HepG2 (cell line): Measurements from ENCODE around the gene FCER1G.

Source experiments
- CBFB ChIP-seq: sonication (generic); formaldehyde crosslinking; IDR thresholded peaks from 2 replicates; pipeline ENCODE4 v1.4.0; 2020; ENCODE audit warnings: missing genetic modification reagents
- MEIS1 ChIP-seq: sonication (generic); formaldehyde crosslinking; IDR thresholded peaks from 2 replicates; pipeline ENCODE4 v1.9.0; 2021; ENCODE audit warnings: mild to moderate bottlenecking, missing genetic modification reagents, moderate library complexity, borderline replicate concordance
- NR1H2 ChIP-seq: sonication (generic); formaldehyde crosslinking; IDR thresholded peaks from 2 replicates; pipeline ENCODE4 v1.8.1; 2022; ENCODE audit warnings: low read depth, missing genetic modification reagents, borderline replicate concordance
- POLR2AphosphoS5 ChIP-seq: IDR thresholded peaks from 2 replicates; pipeline ENCODE4 v1.6.1; 2012; ENCODE audit warnings: low read depth, low read length
- SIX4 ChIP-seq: sonication (generic); formaldehyde crosslinking; IDR thresholded peaks from 2 replicates; pipeline ENCODE4 v1.4.0; 2020; ENCODE audit warnings: missing genetic modification reagents
- TCF7 ChIP-seq: sonication (generic); IDR thresholded peaks from 2 replicates; pipeline ENCODE4 v1.6.1; 2016; ENCODE audit warnings: antibody characterized with exemption, low read depth
- USF2 ChIP-seq, 2 experiments: sonication (generic) in 1 of 2; formaldehyde crosslinking in 1 of 2; IDR thresholded peaks; 2 replicates each; pipeline versions ENCODE4 v1.5.1 to v1.6.1; 2011 to 2020; ENCODE audit warnings: borderline replicate concordance in 1 of 2, low read depth in 1 of 2, low read length in 1 of 2, mild to moderate bottlenecking in 1 of 2, missing genetic modification reagents in 1 of 2, moderate library complexity in 1 of 2
- ZKSCAN1 ChIP-seq: fragments of 150-350 bp; IDR thresholded peaks from 2 replicates; pipeline ENCODE4 v1.6.1; 2014; ENCODE audit warnings: low read length
- ZNF446 ChIP-seq: sonication (generic); formaldehyde crosslinking; IDR thresholded peaks from 2 replicates; pipeline ENCODE4 v1.5.0; 2020; ENCODE audit warnings: mild to moderate bottlenecking, missing genetic modification reagents
- ZNF709 ChIP-seq: sonication (generic); formaldehyde crosslinking; IDR thresholded peaks from 2 replicates; pipeline ENCODE4 v1.5.0; 2020; ENCODE audit warnings: mild to moderate bottlenecking, missing genetic modification reagents
- TF ChIP-seq, protein P1 (sequence below): sonication (generic); formaldehyde crosslinking; IDR thresholded peaks from 2 replicates; pipeline ENCODE4 v1.5.0; 2020; ENCODE audit warnings: mild to moderate bottlenecking, missing genetic modification reagents, moderate library complexity

DNA sequence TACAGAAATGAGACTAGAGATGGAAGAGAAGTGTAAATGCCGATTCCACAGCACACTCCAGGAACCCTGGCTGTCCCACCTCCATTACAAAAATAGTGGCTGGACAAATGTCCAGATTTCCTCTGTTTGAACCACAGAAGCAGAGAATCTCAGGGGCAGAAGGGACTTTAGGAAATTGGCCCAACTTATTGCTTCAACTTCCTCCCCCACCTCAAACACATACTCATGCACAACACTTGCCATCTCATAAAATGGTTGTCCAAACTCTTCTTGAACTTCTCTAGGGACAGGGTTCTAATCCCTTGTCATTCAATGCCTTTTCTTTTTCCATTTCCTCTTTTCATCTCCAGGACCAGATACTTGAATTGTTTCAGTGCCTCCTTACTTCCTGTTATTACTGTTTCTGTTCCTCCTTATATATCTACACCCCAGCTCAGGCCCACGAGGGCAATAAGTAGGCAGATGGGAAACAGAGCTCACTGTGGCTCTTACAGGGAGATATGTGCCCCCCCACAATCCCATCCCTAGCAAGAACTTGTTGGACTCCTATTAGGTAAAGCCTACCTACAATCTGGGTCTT lies 29.3 kb upstream of the FCER1G start:
- TF ChIP-seq ZNF446 (CRISPR knock-in tag) = no peak
- no peak for TF ChIP-seq NR1H2
- TF ChIP-seq POLR2AphosphoS5 = no peak
- TF ChIP-seq, protein P1, sequence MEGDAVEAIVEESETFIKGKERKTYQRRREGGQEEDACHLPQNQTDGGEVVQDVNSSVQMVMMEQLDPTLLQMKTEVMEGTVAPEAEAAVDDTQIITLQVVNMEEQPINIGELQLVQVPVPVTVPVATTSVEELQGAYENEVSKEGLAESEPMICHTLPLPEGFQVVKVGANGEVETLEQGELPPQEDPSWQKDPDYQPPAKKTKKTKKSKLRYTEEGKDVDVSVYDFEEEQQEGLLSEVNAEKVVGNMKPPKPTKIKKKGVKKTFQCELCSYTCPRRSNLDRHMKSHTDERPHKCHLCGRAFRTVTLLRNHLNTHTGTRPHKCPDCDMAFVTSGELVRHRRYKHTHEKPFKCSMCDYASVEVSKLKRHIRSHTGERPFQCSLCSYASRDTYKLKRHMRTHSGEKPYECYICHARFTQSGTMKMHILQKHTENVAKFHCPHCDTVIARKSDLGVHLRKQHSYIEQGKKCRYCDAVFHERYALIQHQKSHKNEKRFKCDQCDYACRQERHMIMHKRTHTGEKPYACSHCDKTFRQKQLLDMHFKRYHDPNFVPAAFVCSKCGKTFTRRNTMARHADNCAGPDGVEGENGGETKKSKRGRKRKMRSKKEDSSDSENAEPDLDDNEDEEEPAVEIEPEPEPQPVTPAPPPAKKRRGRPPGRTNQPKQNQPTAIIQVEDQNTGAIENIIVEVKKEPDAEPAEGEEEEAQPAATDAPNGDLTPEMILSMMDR (CRISPR knock-in tag) = no peak
- TF ChIP-seq TCF7 = no peak
- TF ChIP-seq ZKSCAN1 = no peak
- TF ChIP-seq CBFB (CRISPR knock-in tag) = no peak
- no peak for TF ChIP-seq MEIS1
- TF ChIP-seq SIX4 (CRISPR knock-in tag) = no peak
- no peak for TF ChIP-seq ZNF709
- TF ChIP-seq USF2 (IDR thresholded peaks at IDR 0.05; ENCODE audit: low read depth, low read length) = no peak
- TF ChIP-seq USF2 (CRISPR knock-in tag; IDR thresholded peaks at IDR 0.05; ENCODE audit: borderline replicate concordance) = no peak
